Stimulated activated CD8-positive, alpha-beta memory T cell treated with anti-CD3 and anti-CD28 coated beads, Interleukin-12 subunit alpha, Interleukin-12 subunit beta, amount 100 ng/mL, for 4 hours (primary cell): Measurements from ENCODE around the gene SH3D21.

Source experiments
- DNase-seq: peaks from one replicate; pipeline ENCODE4 v3.0.0-alpha.2; 2020; ENCODE audit warnings: low read depth

The SH3D21 gene

DNA sequence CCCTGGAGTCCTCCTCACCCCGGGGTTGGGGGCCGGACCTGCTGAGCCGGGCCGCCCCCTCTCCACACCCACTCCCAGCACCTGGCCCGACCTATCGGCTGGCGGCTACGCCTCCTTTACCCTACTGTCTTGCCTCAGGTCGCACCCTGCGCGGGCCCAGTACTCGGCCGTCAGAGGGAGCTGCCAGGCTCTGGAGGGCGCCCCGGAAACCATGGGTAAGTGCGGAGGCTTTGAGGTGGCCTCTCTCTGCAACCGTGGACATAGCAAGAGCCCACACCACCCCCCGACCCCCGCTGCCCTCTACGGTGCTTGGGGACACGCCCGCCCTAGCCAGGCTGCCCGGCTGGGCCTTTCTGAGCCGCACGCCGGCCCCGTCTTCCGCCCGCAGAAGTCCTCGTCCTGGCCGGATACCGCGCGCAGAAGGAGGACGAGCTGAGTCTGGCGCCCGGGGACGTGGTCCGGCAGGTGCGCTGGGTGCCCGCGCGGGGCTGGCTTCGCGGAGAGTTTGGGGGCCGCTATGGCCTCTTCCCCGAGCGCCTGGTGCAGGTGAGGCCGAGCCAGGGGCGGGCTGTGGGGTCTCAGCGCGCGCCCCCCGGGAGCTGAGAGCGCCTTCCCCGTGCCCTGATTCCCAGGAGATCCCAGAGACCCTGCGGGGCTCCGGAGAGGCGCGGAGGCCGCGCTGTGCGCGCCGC, at the start of gene SH3D21:
TSS of gene SH3D21 (plus strand) at position 159 of the 692 bp plus-strand sequence. CDS start at position 212, 53 bp downstream.
- DNase-seq = no peak

GRCh38 chr1:36256558-36257374, 49.4 kb upstream of the SH3D21 start:
- no peak for DNase-seq

- no peak for DNase-seq
Measured at GRCh38 chr1:36257375-36257767, 48.8 kb upstream of the SH3D21 start.

DNA sequence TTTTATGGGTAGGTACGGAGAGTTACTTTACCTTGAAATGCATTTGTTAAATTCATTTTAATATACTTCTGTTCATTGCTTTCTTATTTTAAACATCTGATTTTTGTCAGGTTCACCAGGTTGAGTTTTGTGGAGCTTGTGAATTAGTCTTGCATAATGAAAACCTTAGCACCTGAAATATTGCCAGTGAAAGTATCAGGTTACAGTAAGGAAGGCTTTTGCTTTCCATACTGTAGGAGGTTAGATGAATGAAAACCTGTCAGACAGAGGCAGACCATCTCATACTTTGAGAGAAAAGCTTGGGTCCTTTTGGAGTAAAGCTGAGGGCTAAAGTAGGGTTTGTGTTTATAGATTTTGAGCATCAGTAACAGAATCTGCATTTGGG, 47.2 kb upstream of the SH3D21 start:
- no peak for DNase-seq

- no peak for DNase-seq
Measured at GRCh38 chr1:36268981-36269380, 37.2 kb upstream of the SH3D21 start.

DNA sequence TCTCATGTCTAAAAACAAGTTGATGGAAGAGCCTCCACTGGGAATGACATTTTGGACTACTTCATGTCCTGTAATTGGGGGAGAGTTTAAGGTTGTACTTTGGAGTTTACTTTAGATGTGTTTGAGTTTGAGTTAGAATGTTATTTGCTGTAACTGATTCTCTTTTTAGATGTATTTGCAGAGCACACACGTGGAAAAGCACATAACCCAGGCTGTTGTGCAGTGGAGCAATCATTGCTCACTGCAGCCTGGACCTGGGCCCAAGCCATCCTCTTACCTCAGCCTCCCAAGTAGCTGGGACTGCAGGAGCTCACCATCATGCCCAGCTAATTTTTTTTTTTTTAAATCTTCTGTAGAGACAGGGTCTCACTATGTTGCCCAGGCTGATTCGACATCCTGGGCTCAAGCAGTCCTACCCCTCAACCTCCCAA, 36.7 kb upstream of the SH3D21 start:
- DNase-seq = no peak

- no peak for DNase-seq
Measured at GRCh38 chr1:36273024-36273423, 33.1 kb upstream of the SH3D21 start.

DNA sequence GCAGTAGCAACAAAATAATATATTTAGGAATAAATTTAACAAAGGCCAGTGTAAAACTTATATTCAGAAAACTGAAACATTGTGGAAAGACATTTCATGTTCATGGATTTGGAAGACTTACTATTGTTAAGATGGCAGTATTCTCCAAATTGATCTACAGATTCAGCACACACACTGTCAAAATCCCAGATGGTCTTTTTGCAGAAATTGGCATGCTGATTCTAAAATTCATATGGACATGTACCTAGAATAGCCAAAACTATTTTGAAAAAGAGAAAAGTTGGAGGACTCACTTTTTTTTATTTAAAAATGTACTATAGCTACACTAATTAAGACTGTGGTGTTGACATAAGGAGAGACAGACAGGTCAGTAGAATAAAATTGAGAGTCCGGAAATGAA, 32.0 kb upstream of the SH3D21 start:
- DNase-seq = no peak

DNA sequence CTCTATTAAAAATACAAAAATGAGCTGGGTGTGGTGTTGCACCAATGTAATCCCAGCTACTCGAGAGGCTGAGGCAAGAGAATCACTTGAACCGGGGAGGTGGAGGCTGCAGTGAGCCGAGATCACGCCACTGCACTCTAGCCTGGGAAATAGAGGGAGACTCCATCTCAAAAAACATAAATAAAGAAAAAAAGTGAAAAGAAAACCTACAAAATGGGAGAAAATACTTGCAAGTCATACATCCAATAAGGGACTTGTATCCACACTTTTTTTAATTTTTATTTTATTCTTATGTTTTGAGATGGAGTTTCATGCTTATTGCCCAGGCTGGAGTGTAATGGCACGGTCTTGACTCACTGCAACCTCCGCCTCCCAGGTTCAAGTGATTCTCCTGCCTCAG, 29.5 kb upstream of the SH3D21 start:
- DNase-seq = no peak

DNA sequence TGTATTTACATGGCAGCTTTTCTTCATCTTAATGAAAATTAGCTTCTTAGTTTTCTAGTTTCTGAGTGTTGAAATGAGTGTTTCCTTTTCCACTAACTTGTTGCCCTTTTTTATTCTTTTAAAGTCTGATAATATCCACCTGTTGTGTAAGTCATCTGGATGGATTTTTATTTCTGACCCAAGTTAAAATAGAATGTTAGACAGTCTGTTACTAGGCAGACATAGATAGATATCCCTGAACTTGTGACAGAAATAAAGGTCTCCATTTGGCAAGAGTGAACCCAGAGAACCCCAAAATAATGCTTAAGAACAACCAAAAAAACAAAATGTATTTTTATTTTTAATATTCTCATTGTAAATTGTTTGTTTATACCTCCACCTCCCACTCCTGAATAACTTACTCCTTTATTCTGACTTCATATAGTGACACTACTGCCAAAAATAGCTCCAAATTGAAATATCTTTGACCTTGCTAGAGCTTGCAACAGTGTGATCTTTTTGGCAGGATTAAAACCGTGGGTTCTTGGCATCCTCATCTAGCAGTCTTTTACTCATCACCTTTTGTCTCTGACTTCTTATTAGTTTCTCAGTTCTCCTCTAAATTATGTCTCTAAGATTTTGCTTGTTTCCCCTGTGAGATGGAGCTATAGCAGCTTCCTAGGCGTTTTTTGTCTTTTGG, 26.9 kb upstream of the SH3D21 start:
- DNase-seq = no peak

DNA sequence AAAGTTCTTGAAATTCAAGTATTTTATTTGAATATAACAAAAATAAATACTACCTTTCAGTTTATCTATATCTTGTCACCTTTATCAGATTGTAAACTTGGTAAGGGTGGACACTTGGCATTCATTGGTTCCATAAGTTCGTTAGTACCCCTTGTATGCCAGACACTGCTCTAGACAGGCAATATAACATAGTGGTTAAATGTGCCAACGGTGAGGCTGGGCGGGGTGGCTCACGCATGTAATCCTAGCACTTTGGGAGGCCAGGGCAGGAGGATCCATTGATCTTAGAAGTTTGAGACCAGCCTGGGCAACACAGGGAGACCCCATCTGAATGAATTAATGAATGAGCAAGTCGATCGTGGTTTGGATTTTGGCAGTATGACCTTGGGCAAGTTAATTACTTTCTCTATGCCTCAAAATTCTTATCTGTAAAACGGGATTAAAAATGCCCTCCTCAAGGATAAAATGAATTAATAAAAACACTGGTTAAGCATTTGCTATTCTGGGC, 26.3 kb upstream of the SH3D21 start:
- DNase-seq = no peak

GRCh38 chr1:36284061-36284460, 22.1 kb upstream of the SH3D21 start:
- no peak for DNase-seq

DNA sequence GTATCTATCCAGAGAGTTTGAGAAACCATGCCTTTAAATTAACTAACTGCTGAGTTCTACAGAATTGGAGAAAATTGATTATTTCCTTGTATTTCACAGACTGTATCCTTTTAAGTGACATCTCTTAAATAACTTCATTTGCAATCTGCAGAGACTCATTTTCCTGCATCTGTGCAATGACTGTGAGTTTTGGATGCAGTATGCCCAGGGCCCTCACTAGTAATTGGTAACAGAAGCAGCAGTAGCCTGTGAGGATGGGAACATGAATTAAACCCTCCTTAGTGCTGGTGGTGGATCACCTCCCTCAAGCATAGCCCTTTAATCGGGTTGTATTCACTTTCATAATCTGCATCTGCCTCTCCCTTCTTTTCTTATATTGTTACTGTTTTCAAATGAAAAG, 21.7 kb upstream of the SH3D21 start:
- no peak for DNase-seq

DNA sequence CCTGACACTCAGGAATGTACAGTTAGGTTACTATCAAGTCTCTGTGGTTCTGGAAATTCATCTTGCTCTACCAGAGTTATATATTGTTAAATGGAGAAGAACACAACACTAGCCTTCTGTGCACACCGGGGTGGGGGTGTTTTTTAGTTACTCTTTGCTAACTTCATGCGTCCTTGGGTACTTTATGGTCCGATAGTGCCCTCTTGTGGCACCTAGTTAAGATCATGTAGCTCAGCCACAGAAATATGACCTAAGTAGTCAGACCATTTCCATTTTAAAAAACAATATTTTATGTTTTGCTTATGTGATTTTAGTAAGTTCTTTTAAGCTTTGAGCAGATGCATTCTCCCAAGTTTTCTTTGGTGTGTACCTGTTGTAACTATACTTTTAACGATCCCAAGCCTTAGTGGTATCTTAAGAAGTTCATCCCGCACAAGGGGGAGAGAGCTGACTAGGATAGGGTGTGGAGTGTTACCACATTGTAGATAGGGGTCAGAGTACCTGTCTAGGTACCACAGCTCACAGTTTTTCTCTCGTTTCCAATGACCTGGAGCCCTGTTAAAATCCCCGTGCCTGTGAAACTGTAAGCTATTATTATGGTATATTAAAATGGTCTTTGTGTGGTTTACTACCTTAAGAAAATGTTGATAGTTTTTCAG, 20.6 kb upstream of the SH3D21 start:
- DNase-seq = no peak

- no peak for DNase-seq
Measured at GRCh38 chr1:36286802-36287201, 19.4 kb upstream of the SH3D21 start.

DNA sequence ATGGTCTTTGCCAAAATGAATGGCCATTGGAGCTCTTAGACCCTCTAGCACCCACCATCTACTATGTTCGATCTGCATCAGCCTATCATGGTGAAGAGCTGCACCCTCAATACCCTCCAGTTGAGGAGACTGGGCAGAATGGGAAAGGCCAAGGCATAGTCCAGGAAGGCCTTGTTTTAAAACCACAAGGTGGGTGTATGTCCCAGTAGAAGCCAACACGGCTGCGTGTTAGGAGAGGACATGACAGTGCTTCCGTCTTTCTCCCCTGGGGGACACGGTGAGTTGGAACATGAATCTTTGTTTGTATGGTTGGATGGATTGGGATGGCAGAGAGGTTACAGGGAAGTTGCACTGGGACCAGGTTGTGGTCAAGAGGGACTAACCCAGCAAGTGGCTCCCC, 18.6 kb upstream of the SH3D21 start:
- no peak for DNase-seq

GRCh38 chr1:36295390-36295789, 10.8 kb upstream of the SH3D21 start:
- no peak for DNase-seq

GRCh38 chr1:36297062-36297461, 9.1 kb upstream of the SH3D21 start:
- no peak for DNase-seq

GRCh38 chr1:36298640-36299039, 7.5 kb upstream of the SH3D21 start:
- DNase-seq = no peak

DNA sequence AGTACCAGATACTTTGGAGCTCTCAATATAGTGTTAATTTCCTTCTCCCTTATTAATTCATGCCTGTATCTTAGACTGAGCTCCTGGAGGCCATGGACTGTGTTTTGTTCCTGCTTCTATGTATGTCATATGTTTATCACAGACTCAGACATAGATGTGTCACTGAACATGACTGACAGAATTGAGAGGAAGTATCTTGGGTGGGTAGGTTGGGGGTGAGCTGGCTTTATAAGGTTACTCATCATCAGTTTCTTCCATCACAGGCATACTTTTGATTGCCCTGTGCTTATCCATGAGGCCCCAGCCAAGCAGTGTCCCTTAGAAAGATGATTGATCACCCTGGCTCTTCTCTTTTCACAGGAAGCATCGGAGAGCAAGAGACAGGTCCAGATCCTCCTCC, 5.6 kb upstream of the SH3D21 start:
- DNase-seq = no peak

GRCh38 chr1:36301220-36301619, 4.9 kb upstream of the SH3D21 start:
- no peak for DNase-seq

- no peak for DNase-seq
Measured at GRCh38 chr1:36303244-36303643, 2.9 kb upstream of the SH3D21 start.
